Breast epithelium (tissue), 3 donors: ENCODE results near the gene PFDN2.

Experiments used
- POLR2A ChIP-seq: fragments of 450-650 bp; IDR thresholded peaks from one replicate; pipeline ENCODE4 v1.6.1; 2016; ENCODE audit warnings: antibody characterized with exemption, mild to moderate bottlenecking, moderate library complexity
- POLR2AphosphoS5 ChIP-seq, 3 donors: sonication (generic); formaldehyde crosslinking; IDR thresholded peaks; one replicate each; pipeline ENCODE4 v1.6.1; 2017; ENCODE audit warnings: antibody characterized with exemption in 3 of 3
- TF ChIP-seq, protein P1 (sequence below), 3 donors: fragments of 450-650 bp; IDR thresholded peaks; one replicate each; pipeline ENCODE4 v1.5.1; 2016 to 2017; ENCODE audit warnings: antibody characterized with exemption in 3 of 3, mild to moderate bottlenecking in 3 of 3, moderate library complexity in 3 of 3

DNA sequence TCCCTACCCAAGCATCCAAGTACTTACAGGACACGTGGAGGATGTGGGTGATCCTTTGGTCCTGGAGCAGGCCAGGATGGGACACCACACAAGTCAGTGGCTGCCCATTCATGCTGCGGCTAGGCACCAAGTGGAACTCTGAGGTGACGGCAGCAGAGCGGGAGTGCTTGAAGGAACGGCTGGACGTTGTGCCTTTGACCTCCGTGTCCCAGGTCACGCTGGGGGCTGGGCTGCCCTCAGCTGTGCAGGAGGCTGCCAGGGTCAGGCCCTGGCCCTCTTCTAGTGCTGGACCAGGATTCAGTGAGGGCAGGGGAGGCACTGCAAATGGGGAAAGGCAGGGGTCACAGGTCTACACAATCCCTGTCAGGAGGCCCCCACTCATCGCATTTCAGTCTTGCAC lies 40.4 kb downstream of the PFDN2 start:
- TF ChIP-seq, protein P1, sequence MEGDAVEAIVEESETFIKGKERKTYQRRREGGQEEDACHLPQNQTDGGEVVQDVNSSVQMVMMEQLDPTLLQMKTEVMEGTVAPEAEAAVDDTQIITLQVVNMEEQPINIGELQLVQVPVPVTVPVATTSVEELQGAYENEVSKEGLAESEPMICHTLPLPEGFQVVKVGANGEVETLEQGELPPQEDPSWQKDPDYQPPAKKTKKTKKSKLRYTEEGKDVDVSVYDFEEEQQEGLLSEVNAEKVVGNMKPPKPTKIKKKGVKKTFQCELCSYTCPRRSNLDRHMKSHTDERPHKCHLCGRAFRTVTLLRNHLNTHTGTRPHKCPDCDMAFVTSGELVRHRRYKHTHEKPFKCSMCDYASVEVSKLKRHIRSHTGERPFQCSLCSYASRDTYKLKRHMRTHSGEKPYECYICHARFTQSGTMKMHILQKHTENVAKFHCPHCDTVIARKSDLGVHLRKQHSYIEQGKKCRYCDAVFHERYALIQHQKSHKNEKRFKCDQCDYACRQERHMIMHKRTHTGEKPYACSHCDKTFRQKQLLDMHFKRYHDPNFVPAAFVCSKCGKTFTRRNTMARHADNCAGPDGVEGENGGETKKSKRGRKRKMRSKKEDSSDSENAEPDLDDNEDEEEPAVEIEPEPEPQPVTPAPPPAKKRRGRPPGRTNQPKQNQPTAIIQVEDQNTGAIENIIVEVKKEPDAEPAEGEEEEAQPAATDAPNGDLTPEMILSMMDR (IDR thresholded peaks at IDR 0.05) = no peak
- no peak for TF ChIP-seq POLR2AphosphoS5 (IDR thresholded peaks at IDR 0.05)
- no peak for TF ChIP-seq POLR2A
